GM18507 (cell line): ENCODE results near the gene LYG2.
"Not testable (repeated sequence)": the region's sequence is repeated elsewhere in the genome, so short reads cannot be mapped to it uniquely, and the experiment has no call there.

Experiments used
- DNase-seq: peaks from one replicate; pipeline ENCODE4 v3.0.0; 2011; ENCODE audit warnings: low read depth; ENCODE audit not compliant: insufficient read length; ENCODE audit errors: extremely low spot score
- FAIRE-seq: peaks from 2 replicates; lab custom pipeline; 2011; peaks lifted over from hg19 to GRCh38; lab: Jason Lieb, UNC

The LYG2 gene, protein sequence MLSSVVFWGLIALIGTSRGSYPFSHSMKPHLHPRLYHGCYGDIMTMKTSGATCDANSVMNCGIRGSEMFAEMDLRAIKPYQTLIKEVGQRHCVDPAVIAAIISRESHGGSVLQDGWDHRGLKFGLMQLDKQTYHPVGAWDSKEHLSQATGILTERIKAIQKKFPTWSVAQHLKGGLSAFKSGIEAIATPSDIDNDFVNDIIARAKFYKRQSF

DNA sequence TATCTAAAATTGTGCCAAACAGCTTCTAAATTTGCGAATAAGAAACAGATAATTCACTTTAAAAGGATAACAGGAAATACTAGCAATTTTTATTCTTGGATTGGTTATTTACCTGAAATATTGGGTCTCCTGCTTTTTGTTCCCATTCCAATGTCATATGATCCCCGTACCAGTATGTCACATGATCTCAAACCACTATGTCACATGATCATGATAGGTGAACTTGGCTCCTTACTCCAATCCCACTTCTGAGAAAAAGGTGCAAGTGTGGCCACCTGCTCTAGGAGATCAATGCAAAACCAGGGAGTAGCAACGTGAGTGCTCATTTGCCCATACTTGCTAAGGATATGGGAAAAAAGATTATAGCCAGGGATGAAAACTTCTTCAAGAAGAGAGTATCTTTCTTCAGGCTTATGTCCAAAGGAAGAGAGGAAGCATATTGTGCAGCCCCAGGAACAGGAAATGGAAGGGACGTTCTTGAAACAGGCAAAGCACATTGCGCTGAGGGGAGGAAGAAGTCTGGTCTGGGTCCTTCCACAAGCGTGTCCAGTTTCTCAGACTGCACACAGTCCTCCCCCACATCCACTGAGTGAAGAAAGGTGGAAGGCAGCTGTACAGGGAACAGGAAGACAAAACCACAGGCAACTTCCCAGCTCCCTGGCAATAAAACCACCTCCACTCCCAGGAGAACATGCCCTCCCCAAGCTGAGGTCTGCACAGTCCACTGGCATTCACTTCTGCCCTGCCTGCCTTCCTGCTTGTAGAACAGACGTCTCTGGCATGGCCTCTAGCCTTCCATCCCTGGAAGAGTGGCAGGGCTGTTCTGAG is at the start of gene LYG2:
Gene LYG2 (minus strand): TSS at position 176 of the 828 bp plus-strand sequence. CDS start 1,406 bp downstream, outside the sequence.
- no peak for FAIRE-seq
- no peak for DNase-seq

DNA sequence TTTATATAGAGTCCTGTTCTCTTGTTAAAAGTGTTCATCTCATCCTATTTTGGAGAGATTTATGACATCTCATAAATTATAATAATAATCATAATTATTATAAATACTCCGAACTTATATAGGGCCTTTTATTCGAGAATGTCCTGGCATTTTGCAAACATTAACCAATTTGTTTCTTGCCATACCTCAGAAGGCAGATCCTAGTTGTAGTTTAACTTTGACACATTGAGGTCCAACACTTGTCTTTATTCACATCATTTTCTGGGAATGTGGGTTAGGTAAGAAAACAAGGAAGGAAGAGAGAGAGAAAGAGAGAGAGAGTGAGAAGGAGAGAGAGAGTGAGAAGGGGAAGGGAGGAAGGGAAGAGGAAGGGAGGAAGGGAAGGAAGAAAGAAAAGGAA is 45.6 kb upstream of the LYG2 start, which contains the start of gene LYG1:
Gene LYG1 (minus strand): TSS at position 101 of the 400 bp plus-strand sequence. CDS start 5,527 bp downstream, outside the sequence.
- not testable (repeated sequence) for DNase-seq, FAIRE-seq

DNA sequence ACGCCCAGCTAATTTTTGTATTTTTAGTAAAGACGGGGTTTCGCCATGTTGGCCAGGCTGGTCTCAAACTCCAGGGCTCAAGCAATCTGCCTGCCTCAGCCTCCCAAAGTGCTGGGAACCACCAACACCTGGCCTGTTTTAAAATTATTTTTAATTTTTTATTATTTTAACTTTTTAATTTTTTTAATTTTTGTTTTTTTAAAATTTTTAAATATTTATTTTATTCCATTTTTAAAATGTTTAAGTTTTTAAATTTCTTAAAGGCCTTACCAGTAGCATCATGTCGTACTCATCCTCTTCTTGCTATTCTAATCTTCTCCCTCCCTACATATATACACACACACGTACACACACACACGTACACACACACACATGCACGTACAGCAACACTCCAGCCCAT is 44.1 kb upstream of the LYG2 start:
- no peak for DNase-seq
- no peak for FAIRE-seq

DNA sequence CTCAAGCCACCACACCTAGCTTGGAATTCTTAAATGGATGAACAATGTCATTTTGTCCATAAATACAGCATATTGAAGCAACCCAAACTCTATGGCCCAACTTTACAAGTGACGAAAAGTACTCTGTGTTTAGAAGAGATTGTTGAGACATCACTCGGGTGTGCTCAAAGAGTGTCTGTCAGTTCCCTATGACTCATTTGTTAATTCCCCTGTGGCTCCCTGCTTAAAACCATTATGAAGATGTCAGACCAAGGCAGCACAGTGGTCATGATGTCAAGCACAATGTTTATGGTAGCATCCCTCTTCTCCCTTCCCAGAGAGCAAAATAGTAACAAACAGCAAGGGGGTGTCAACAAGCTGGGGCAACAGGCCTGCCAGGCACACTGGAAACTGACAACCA is 42.5 kb upstream of the LYG2 start:
- FAIRE-seq: no peak
- DNase-seq: no peak

DNA sequence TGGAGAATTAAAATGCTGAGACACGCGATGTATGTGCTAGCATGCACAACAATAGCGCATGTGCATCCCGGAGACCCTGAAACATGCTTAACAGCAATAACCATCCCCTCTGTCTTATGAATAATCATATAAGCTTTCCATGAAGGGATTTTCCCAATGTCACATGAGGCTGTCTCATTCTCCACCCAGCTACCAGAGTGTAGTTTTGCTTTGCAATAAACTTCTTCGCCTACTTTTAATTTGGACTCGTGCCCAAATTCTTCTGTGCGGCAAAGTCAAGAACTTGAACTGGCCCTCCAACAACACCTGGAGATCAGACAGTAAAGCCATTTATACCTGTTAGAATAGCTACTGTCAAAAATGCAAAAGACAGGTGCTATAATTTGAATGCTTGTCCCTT is 30.1 kb upstream of the LYG2 start:
- no peak for FAIRE-seq
- DNase-seq: no peak

DNA sequence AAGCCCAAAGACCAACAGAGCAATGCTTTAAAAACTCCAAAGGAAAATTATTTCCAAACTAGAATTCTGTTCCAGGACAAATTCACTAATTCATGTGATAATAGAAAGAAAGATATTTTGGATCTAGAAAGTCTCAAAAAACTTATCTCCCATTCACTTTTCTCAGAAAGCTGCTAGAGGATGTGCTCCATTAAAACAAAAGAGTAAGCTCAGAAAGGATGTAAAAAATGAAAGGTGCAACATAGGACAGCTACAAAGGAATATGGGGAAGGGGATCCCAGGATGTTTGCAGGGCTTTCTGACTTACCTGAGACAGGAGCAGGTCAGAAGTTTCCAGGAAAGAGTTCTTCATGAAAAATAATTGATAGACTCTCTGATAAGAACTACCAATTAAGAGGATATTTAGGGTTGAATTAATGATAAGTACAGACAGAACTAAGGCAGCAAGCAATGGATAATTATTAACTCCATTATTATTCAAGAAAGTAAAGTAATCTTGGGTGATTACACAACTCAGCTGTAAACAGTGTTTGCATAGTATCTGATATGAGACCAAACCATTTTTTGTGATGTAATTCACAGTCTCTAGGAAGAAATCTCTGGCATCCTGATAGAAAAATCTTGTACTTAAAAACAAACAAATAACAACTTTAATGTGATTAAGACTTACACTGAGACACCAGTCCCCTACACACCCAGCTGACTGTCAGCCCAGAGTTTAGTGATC is 24.7 kb upstream of the LYG2 start:
- FAIRE-seq (no peak), DNase-seq (no peak)

DNA sequence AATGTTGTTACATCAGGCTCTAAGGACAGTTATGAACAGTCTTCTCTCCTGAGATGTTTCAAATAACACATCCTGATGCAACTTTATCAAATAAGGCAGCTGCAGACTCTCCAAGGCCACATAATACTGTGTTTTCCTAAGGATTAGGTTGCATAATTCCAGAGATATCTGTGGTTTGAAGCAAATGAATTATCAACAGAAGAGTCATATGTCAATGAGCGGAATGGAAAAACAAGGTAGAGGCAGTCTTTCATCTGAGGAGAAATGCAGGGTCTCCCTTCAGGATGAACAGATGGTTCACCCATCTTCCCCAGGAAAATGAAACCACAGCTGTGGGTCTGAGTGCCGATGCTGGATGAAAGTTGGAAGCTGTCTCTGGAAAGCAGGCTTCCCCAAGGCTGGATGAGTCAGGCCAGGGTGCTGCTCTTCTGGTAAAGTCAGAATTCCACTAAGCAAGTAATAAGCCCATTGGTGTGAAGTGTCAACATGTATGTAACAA is 23.4 kb upstream of the LYG2 start:
- FAIRE-seq (no peak), DNase-seq (no peak)

DNA sequence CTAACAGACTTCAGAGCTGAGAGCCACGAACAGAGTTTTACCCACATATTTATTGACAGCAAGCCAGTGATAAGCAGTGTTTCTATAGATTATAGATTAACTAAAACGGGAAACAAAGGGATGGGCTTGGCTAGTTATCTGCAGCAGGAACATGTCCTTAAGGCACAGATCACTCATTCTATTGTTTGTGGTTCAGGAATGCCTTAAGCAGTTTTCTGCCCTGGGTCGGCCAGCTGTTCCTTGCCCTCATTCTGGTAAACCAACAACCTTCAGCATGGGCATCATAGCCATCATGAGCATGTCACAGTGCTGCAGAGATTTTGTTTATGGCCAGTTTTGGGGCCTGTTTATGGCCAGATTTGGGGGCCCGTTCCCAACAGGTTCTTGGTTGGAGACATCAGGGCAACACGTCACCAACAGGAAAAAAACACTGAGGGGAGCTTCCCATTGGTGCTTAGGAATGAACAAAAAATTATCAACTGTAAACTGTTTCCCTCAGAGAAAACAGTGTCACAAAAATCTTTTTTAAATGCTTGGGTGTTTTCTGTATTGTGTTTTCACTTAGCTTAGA is 22.8 kb upstream of the LYG2 start:
- not testable (repeated sequence) for DNase-seq, FAIRE-seq

DNA sequence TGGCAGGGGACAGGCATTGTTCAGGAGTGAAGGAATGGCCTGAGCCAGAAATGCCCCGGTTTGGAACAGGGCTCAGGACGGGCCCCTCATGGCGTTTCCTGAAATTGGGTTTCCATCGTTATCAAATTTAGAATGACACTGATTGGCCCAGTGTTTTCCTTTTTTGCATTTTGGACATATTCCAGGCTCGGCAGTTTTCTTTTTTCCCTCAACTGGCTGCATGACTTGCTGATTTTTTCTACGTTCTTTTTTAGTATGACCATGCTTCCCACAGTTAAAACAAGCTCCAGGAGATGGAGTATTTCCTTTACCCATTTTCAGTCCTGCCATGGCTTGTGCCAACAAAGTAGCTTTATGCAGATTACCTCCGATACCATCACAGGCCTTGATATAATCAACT is 20.4 kb upstream of the LYG2 start:
- no peak for FAIRE-seq

DNA sequence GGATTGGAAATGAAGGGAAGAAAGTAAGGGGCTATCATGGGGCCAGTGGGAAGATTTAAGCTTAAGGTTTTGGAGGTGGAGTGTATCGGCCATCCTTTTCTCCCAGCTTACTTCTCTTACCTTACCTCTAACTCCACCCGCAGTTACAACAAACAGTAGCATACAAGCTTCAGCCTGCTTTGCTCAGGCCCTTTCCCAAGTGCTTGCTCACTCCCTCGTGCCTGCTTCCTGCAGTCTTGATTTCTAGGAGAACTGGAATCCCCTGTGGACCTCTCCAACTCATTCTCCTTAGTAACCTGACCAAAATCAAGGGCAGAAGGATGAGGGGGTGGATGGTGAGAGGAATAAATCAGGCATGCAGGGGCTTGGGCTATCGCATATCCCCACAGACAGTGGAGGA is 5.8 kb upstream of the LYG2 start:
- FAIRE-seq (no peak), DNase-seq (no peak)

More for the DNA sequence above, 20.4 kb upstream of the LYG2 start:
- DNase-seq: no peak

DNA sequence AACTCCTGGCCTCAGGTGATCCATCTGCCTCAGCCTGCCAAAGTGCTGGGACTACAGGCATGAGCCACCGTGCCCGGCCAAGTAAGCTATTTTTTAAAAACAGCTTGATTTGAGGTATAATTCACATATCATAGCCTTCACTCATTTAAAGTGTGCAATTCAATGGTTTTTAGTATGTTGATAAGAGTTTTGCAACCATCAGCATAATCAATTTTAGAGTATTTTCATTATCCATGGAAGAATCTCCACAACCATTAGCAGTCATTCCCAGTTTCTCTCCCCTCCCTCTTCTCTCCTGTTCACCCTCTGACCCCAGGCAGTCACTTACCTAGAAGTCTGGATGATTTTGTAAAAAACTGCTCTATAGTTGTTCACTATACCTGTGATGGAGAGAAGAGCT is 4.7 kb upstream of the LYG2 start:
- no peak for FAIRE-seq
- no peak for DNase-seq

DNA sequence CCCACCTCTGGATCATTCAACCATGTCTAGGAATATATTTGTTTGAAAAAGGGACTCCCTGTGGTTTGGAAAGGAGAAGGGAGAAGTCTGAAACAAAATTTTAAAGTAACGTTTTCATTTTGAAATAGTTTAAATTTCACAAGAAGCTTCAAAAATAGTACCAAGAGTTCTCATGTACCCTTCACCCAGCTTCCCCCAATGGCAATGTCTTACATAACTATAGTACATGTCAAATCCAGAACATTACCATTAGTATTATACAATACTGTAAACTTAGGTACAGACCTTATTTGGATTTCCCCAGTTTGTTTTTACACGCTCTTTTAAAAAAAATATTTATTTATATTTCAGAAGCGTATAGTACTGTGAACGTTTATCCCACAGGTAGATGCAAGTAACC is 4.0 kb upstream of the LYG2 start:
- FAIRE-seq: no peak
- DNase-seq: no peak

DNA sequence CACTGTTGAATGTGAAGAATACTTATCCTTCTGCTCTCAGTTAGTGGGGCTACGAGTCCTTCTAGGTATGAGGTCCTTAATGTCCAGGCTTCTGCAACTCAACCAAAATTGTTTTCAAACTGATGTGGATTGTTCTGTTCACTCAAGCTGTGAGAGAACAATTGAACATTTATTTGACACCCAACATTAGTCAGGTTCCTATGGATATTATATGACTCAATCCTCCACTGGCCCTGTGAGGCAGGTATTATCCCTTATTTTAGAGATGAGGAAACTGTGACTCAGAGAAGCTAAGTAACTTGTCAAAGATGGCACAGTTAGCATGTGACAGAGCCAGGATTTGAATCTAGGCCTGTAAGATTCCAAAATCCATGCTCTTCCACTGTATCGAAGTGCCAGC is 1.2 kb upstream of the LYG2 start:
- FAIRE-seq (no peak), DNase-seq (no peak)

DNA sequence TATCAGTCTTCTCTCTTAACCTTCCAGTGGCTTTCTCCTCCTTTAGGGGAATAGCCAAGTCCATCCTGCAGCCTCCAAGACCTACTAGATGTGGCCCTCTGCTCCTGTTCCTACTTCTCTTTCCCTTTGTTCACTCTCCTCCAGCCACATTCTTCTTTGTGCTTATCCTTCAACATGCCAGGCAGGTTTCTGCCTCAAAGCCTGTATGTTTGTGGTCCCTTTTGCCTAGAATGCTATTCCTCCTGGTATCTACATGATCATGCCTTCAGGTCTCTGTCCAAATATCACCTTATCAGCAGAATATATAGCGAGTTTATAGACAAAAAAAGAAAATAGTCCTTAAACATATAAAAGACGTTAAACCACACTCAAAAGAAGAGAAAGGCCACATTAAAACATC is 5.5 kb downstream of the LYG2 start:
- FAIRE-seq (no peak), DNase-seq (no peak)

DNA sequence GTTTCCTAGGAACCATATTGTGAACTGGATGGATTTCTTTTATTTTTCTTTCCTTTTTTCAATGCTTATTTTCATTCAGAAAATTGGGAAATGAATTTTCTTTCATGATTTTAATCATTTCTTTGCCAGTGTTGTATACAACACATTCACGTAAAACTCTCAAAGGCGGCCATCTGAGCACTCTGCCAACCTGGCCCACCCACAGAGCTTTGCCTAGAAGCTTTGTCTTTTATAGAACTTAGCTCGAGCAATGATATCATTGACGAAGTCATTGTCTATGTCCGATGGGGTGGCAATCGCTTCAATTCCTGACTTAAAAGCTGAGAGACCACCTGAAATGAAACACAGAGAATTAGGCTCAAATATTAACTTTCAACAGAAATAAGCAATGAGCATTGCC is 13.3 kb downstream of the LYG2 start:
- FAIRE-seq (no peak), DNase-seq (no peak)

DNA sequence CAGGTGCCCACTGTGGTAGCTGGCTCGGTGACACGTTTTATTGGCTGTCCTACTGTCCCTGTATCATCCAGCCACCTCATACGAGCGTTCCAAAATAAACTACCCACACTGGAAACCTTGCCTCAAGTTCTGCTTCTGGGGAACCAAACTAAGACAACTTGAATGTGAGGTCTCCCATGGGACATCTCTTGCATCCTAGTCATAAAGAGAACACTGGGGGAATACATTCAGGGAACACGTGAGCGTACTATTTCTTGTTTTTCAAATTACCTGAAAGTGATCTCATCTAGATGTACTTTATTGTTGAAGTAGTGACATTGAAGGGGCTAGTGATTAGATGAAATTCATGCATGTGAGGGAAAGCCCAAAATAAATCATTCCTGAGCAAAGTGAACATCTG is 15.0 kb downstream of the LYG2 start:
- DNase-seq: no peak
- no peak for FAIRE-seq

DNA sequence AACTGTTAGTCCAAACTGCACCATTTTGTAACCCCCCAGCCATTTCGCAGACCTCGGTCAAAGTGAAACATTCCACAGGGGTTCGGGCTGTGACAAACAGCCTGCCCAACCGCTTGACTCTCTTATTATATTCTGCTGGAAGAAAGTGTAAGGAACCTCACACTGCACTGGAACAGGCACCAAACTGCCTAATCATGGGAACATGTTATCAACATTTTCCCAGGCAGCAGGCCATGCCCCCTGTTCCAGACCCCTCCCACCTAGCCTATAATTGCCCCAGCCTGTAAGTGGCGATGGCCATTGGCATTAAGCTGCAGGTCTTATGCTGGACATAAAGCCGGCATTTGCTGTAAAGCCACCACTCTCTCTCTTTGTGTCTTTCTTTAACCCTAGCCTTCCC is 16.9 kb downstream of the LYG2 start:
- DNase-seq (no peak), FAIRE-seq (no peak)

DNA sequence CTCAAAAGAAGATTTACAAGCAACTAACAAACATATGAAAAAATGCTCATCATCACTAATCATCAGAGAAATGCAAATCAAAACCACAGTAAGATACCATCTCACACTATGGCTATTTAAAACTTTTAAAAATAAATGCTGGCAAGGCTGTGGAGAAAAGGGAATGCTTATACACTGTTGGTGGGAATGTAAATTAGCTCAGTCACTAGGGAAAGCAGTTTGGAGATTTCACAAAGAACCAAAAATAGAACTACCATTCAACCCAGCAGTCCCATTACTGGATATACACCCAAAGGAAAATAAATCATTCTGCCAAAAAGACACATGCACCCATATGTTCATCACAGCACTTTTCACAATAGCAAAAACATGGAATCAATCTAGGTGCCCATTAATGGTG is 22.3 kb downstream of the LYG2 start:
- FAIRE-seq, DNase-seq: not testable (repeated sequence)

DNA sequence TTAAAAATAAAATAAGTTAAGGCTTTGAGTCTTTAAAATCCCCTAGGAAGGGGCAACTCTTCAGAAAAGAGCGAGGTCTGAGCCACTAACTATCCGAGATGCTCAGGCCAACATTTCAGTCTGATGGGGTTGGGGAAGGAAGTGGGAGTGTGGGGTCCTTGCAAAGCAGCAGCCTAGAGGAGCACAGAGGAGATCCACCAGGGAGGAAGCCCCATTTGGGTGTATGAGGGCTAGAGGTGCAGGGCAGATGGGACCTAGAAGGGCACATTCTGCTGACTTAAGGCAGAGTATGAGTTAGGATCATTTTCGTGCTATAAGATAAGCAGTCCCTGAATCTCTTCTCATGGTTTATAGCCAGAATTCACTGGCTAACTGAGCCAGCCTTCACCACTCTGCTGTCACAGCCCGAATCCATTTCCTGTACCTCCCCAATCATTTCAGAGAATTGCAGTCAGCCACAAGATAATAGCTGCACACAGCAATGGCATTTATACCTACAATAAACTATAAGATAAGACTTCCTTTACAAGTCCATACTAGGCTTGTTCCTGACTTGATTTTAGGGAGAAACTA is 37.5 kb downstream of the LYG2 start:
- DNase-seq (no peak), FAIRE-seq (no peak)

DNA sequence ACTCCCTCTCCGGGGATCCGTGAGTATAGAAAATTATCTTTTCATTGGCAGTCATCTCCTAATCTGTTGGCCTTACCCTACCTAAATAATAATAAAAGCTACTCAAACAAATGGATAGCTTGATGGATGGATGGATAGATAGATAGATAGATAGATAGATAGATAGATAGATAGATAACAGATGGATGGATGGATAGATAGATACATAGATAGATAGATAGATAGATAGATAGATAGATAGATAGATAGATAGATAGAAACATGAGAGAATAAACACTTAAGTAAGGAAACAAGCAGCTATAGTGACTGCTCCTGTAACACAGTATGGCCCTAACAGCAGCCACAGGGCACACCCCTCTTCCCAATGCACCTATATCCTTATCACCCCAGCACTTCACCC is 39.4 kb downstream of the LYG2 start:
- FAIRE-seq (no peak), DNase-seq (no peak)
